ENCODE results near the gene PSME3IP1.

The PSME3IP1 gene

GRCh38 chr16:57185945-57186871, at the start of gene PSME3IP1, which contains the start of gene RSPRY1:
Gene PSME3IP1, minus strand, starts transcription at chr16:57186039. Its CDS starts 12,185 bp downstream, at chr16:57173854.
Gene RSPRY1, plus strand, starts transcription at chr16:57186329. Its CDS starts 18,330 bp downstream, at chr16:57204659.
- peak within 1 kb of the TSS; percentile 85 for H3K4me3 ChIP-seq
- H3K36me3 ChIP-seq (ENCODE audit: insufficient read depth, low read length): no peaks in the 10 kb centered on the region
- DNase-seq (ENCODE audit: low read depth, low spot score): peak; percentile 86
- TF ChIP-seq POLR2AphosphoS5 (IDR thresholded peaks at IDR 0.05; ENCODE audit: borderline replicate concordance, low read depth, low read length) (peak; percentile 73), EZH2 (IDR thresholded peaks at IDR 0.05) (no peak)
- H3K9ac ChIP-seq (ENCODE audit: insufficient read length): peak within 1 kb of the TSS; percentile 92
- H3K9me3 ChIP-seq (ENCODE audit: low read depth, low read length): no peaks in the 10 kb centered on the region
- peak within 1 kb of the TSS; percentile 70; the same call in 1 of the 2 replicates for H3K27ac ChIP-seq

GRCh38 chr16:57235128-57236021, 49.5 kb upstream of the PSME3IP1 start:
- Histone ChIP-seq H3K9me3 (ENCODE audit: low read depth, low read length) (no peaks in the 10 kb centered on the region), H3K9ac (ENCODE audit: insufficient read length) (no peak overlapping the region), H3K4me3 (no peak overlapping the region), H3K27ac (no peak overlapping the region), H3K36me3 (ENCODE audit: insufficient read depth, low read length) (peaks cover 17% of the 10 kb centered on the region; the same call in 1 of the 2 replicates)
- no peak for DNase-seq (ENCODE audit: low read depth, low spot score)
- TF ChIP-seq FOXP2 (optimal IDR thresholded peaks at IDR 0.05; ENCODE audit: control extremely low read depth, extremely low read length, insufficient read depth) (no peak), POLR2AphosphoS5 (IDR thresholded peaks at IDR 0.05; ENCODE audit: borderline replicate concordance, low read depth, low read length) (no peak), EZH2 (IDR thresholded peaks at IDR 0.05) (no peak)

- Histone ChIP-seq H3K9ac (ENCODE audit: insufficient read length) (no peak overlapping the region), H3K27ac (no peak overlapping the region), H3K36me3 (ENCODE audit: insufficient read depth, low read length) (peaks cover 17% of the 10 kb centered on the region; the same call in 1 of the 2 replicates), H3K4me3 (no peak overlapping the region), H3K9me3 (ENCODE audit: low read depth, low read length) (no peaks in the 10 kb centered on the region)
- DNase-seq (ENCODE audit: low read depth, low spot score): no peak
- TF ChIP-seq EZH2 (IDR thresholded peaks at IDR 0.05) (no peak), FOXP2 (optimal IDR thresholded peaks at IDR 0.05; ENCODE audit: control extremely low read depth, extremely low read length, insufficient read depth) (no peak), POLR2AphosphoS5 (IDR thresholded peaks at IDR 0.05; ENCODE audit: borderline replicate concordance, low read depth, low read length) (no peak)
Measured at GRCh38 chr16:57234707-57235092, 48.9 kb upstream of the PSME3IP1 start.

- no peak overlapping the region for H3K4me3 ChIP-seq
- no peak overlapping the region for H3K9ac ChIP-seq (ENCODE audit: insufficient read length)
- peaks cover 17% of the 10 kb centered on the region; the same call in 1 of the 2 replicates for H3K36me3 ChIP-seq (ENCODE audit: insufficient read depth, low read length)
- TF ChIP-seq POLR2AphosphoS5 (IDR thresholded peaks at IDR 0.05; ENCODE audit: borderline replicate concordance, low read depth, low read length) (no peak), EZH2 (IDR thresholded peaks at IDR 0.05) (no peak), FOXP2 (optimal IDR thresholded peaks at IDR 0.05; ENCODE audit: control extremely low read depth, extremely low read length, insufficient read depth) (no peak)
- DNase-seq (ENCODE audit: low read depth, low spot score): no peak
- no peak overlapping the region for H3K27ac ChIP-seq
- no peaks in the 10 kb centered on the region for H3K9me3 ChIP-seq (ENCODE audit: low read depth, low read length)
Measured at GRCh38 chr16:57233944-57234706, 48.3 kb upstream of the PSME3IP1 start.

- no peak overlapping the region for H3K27ac ChIP-seq
- no peak overlapping the region for H3K4me3 ChIP-seq
- no peak overlapping the region for H3K9ac ChIP-seq (ENCODE audit: insufficient read length)
- DNase-seq (ENCODE audit: low read depth, low spot score): no peak
- TF ChIP-seq FOXP2 (optimal IDR thresholded peaks at IDR 0.05; ENCODE audit: control extremely low read depth, extremely low read length, insufficient read depth): no peak
- TF ChIP-seq EZH2 (IDR thresholded peaks at IDR 0.05): no peak
- no peak for TF ChIP-seq POLR2AphosphoS5 (IDR thresholded peaks at IDR 0.05; ENCODE audit: borderline replicate concordance, low read depth, low read length)
- H3K9me3 ChIP-seq (ENCODE audit: low read depth, low read length): no peaks in the 10 kb centered on the region
- H3K36me3 ChIP-seq (ENCODE audit: insufficient read depth, low read length): peaks cover 17% of the 10 kb centered on the region; the same call in 1 of the 2 replicates
Measured at GRCh38 chr16:57231821-57232350, 46.0 kb upstream of the PSME3IP1 start.

- Histone ChIP-seq H3K9me3 (ENCODE audit: low read depth, low read length) (no peaks in the 10 kb centered on the region), H3K27ac (no peak overlapping the region), H3K36me3 (ENCODE audit: insufficient read depth, low read length) (peaks cover 7% of the 10 kb centered on the region; the same call in 1 of the 2 replicates), H3K9ac (ENCODE audit: insufficient read length) (no peak overlapping the region), H3K4me3 (no peak overlapping the region)
- no peak for DNase-seq (ENCODE audit: low read depth, low spot score)
- TF ChIP-seq FOXP2 (optimal IDR thresholded peaks at IDR 0.05; ENCODE audit: control extremely low read depth, extremely low read length, insufficient read depth): no peak
- TF ChIP-seq EZH2 (IDR thresholded peaks at IDR 0.05): no peak
- no peak for TF ChIP-seq POLR2AphosphoS5 (IDR thresholded peaks at IDR 0.05; ENCODE audit: borderline replicate concordance, low read depth, low read length)
Measured at GRCh38 chr16:57229079-57229478, 43.2 kb upstream of the PSME3IP1 start.

All from SK-N-MC (cell line).